ENCODE data around the gene TRAPPC4.

TRAPPC4 gene

GRCh38 chr11:119067371-119068222 lies 49.0 kb downstream of the TRAPPC4 start, which contains the start of gene VPS11:
TSS of gene VPS11 (plus strand) at chr11:119067818. CDS start at chr11:119067824, 6 bp downstream.
- Histone ChIP-seq H3K27ac (ENCODE audit: low read length) (peak within 1 kb of the TSS; percentile 92), H2AFZ (ENCODE audit: low read depth, low read length) (peak within 1 kb of the TSS; percentile 98), H3K27me3 (ENCODE audit: insufficient read depth, low read length, poor library complexity) (no peaks in the 10 kb centered on the region), H3K9me3 (ENCODE audit: insufficient read depth, low read length, severe bottlenecking) (no peaks in the 10 kb centered on the region), H3K9ac (ENCODE audit: low read depth, low read length) (peak within 1 kb of the TSS; percentile 83), H3K4me1 (ENCODE audit: insufficient read depth, low read length) (peaks cover 35% of the 10 kb centered on the region), H4K20me1 (ENCODE audit: insufficient read depth, low read length) (no peaks in the 10 kb centered on the region), H3K4me2 (ENCODE audit: insufficient read depth, low read length) (peak within 1 kb of the TSS; percentile 82), H3K79me2 (ENCODE audit: insufficient read depth, low read length) (peaks cover 63% of the 10 kb centered on the region), H3K36me3 (ENCODE audit: insufficient read depth, low read length) (peaks cover 31% of the 10 kb centered on the region), H3K4me3 (ENCODE audit: low read depth in 1 of 2, low read length in 2 of 2) (peak within 1 kb of the TSS; percentile 84 to 92)
- DNase-seq, result peak; percentile 97
- ATAC-seq (ENCODE audit: insufficient read depth, low read depth), result peak; percentile 98
- TF ChIP-seq EZH2 (IDR thresholded peaks at IDR 0.05; ENCODE audit: borderline replicate concordance, low read depth, low read length, severe bottlenecking), result no peak
- TF ChIP-seq, protein P1, sequence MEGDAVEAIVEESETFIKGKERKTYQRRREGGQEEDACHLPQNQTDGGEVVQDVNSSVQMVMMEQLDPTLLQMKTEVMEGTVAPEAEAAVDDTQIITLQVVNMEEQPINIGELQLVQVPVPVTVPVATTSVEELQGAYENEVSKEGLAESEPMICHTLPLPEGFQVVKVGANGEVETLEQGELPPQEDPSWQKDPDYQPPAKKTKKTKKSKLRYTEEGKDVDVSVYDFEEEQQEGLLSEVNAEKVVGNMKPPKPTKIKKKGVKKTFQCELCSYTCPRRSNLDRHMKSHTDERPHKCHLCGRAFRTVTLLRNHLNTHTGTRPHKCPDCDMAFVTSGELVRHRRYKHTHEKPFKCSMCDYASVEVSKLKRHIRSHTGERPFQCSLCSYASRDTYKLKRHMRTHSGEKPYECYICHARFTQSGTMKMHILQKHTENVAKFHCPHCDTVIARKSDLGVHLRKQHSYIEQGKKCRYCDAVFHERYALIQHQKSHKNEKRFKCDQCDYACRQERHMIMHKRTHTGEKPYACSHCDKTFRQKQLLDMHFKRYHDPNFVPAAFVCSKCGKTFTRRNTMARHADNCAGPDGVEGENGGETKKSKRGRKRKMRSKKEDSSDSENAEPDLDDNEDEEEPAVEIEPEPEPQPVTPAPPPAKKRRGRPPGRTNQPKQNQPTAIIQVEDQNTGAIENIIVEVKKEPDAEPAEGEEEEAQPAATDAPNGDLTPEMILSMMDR (IDR thresholded peaks at IDR 0.05; ENCODE audit: borderline replicate concordance, extremely low read depth, low read length, poor library complexity, severe bottlenecking), result no peak

Measured in DND-41 (cell line).